Type B pancreatic cell (in vitro differentiated cells): Measurements from ENCODE around the gene HMG20B. TPM values are rescaled to one million over a fixed set of nuclear protein-coding genes. Genes with fewer than 3 reads are reported as not detected.

ENCODE experiments used
- DNase-seq: peaks from one replicate; pipeline ENCODE4 v3.0.0; 2021; ENCODE audit warnings: mixed read lengths; ENCODE audit not compliant: unreplicated experiment; ENCODE audit errors: extremely low spot score
- H3K27ac Mint-ChIP-seq: 2 replicates; pipeline ENCODE4 v1.8.0; 2021; ENCODE audit warnings: mild to moderate bottlenecking, mixed read lengths
- H3K27me3 Mint-ChIP-seq: 2 replicates; pipeline ENCODE4 v1.8.0; 2021; ENCODE audit warnings: mixed read lengths
- H3K36me3 Mint-ChIP-seq: 2 replicates; pipeline ENCODE4 v1.8.0; 2021; ENCODE audit warnings: mixed read lengths
- H3K4me1 Mint-ChIP-seq: one replicate; pipeline ENCODE4 v1.8.0; 2021; ENCODE audit warnings: mixed read lengths; ENCODE audit not compliant: unreplicated experiment
- H3K4me3 Mint-ChIP-seq: 2 replicates; pipeline ENCODE4 v1.8.0; 2021; ENCODE audit warnings: mild to moderate bottlenecking, mixed read lengths
- H3K9me3 Mint-ChIP-seq: 2 replicates; pipeline ENCODE4 v1.8.0; 2021; ENCODE audit warnings: mixed read lengths
- total RNA-seq: library from RNA; stranded (reverse); gene quantifications from 2 replicates; pipeline ENCODE4 v1.2.1, GENCODE V29; 2021; ENCODE audit warnings: low replicate concordance
- TF ChIP-seq, protein P1 (sequence below): fragments of 200-600 bp; sonication (generic); conservative IDR thresholded peaks from 2 replicates; pipeline ENCODE4 v1.5.0; 2021; ENCODE audit warnings: antibody characterized with exemption, mild to moderate bottlenecking

The HMG20B gene
- total RNA-seq, 1 donor from 2014 or later, result 78.3 TPM

DNA sequence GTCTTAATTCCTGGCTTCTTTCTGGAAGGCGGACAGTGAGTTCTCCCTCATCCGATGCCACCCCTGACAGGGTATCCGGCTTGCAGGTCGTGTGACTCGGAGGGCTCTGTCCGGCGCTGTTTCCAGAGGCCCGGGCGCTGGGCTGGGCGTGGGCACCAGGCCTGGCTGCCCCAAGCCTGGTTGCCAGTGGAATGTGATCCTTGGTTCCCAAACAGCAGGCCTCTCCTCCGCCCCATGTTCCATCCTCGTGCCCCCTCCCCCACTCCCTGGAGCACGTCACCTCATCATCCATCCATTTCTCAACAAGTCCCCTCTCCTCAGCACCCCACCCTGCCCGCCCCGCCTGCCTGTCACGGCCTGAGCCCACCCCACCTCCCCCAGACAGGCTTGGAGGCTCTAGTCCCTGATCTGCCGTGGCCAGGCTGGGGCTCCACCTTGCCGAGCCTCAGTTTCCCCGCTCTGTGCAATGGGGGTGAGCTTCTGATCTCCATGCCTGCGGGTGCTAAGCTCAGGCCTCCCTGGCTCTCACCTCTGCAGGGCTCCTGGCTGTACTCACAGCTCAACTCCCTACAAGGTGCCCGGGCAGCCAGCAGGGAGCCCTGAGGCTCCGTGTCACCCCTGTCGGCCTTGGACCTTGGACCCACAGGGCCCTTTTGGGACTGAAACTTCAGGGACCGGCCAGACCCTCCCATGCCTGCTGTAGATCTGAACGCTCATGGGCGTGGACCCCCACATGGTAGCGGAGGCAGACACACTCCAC lies 31.7 kb downstream of the HMG20B start:
- Mint-ChIP-seq H3K36me3 (no peaks in the 10 kb centered on the region), H3K4me1 (peaks cover 7% of the 10 kb centered on the region), H3K9me3 (no peaks in the 10 kb centered on the region), H3K4me3 (no peak overlapping the region), H3K27me3 (peaks cover 14% of the 10 kb centered on the region), H3K27ac (no peak overlapping the region)
- TF ChIP-seq, protein P1, sequence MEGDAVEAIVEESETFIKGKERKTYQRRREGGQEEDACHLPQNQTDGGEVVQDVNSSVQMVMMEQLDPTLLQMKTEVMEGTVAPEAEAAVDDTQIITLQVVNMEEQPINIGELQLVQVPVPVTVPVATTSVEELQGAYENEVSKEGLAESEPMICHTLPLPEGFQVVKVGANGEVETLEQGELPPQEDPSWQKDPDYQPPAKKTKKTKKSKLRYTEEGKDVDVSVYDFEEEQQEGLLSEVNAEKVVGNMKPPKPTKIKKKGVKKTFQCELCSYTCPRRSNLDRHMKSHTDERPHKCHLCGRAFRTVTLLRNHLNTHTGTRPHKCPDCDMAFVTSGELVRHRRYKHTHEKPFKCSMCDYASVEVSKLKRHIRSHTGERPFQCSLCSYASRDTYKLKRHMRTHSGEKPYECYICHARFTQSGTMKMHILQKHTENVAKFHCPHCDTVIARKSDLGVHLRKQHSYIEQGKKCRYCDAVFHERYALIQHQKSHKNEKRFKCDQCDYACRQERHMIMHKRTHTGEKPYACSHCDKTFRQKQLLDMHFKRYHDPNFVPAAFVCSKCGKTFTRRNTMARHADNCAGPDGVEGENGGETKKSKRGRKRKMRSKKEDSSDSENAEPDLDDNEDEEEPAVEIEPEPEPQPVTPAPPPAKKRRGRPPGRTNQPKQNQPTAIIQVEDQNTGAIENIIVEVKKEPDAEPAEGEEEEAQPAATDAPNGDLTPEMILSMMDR, result no peak
- DNase-seq, result no peak

DNA sequence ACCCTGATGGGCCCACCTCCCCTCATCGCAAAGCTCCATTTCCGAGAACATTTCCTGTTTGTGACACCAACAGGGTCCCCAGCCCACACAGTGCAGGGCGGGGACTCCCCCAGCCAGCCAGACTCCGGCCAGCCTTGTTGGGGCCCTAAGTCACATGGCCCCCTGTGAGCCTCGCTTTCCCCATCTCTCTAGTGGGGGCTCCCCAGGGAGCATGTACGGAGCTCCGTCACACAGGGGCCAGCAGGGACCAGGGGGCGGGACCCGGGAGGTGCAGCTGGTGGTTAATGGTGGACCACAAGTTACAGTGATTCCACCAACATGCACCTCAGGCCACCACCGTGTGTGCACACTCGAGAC lies 32.2 kb downstream of the HMG20B start:
- H3K4me1 Mint-ChIP-seq, result peaks cover 7% of the 10 kb centered on the region
- no peak for DNase-seq
- no peaks in the 10 kb centered on the region for H3K36me3 Mint-ChIP-seq
- no peak overlapping the region for H3K27ac Mint-ChIP-seq
- TF ChIP-seq, protein P1, result no peak
- no peak overlapping the region for H3K4me3 Mint-ChIP-seq
- peaks cover 14% of the 10 kb centered on the region for H3K27me3 Mint-ChIP-seq
- no peaks in the 10 kb centered on the region for H3K9me3 Mint-ChIP-seq

DNA sequence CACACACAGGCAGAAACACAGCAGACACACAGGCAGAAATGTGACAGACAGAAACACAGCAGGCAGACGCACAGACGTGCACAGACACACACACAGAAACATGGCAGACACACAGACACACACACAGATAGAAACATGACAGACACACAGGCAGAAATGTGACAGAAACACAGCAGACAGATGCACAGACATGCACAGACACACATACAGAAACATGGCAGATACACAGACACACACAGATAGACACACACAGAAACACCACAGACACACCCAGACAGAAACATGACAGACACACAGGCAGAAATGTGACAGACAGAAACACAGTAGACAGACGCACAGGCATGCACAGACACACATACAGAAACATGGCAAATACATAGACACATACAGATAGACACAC lies 32.6 kb downstream of the HMG20B start:
- H3K27me3 Mint-ChIP-seq, result peaks cover 14% of the 10 kb centered on the region
- no peaks in the 10 kb centered on the region for H3K9me3 Mint-ChIP-seq
- H3K36me3 Mint-ChIP-seq, result no peaks in the 10 kb centered on the region
- TF ChIP-seq, protein P1, result no peak
- no peak for DNase-seq
- peaks cover 7% of the 10 kb centered on the region for H3K4me1 Mint-ChIP-seq
- H3K4me3 Mint-ChIP-seq, result no peak overlapping the region
- no peak overlapping the region for H3K27ac Mint-ChIP-seq

DNA sequence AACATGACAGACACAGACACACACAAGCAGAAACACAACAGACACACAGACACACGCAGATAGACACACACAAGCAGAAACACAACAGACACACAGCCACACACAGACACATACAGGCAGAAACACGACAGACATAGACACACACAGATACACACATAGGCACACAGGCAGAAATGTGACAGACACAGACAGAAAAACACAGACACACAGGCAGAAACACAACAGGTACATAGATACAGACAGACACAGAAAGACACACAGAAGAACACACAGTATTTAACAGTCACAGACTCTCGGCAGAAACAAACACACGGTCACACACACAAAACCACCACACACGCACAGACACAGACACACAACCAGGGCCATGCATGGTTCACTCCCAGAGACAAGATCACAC lies 33.0 kb downstream of the HMG20B start:
- Mint-ChIP-seq H3K36me3 (no peaks in the 10 kb centered on the region), H3K4me1 (peaks cover 7% of the 10 kb centered on the region), H3K4me3 (no peak overlapping the region)

DNA sequence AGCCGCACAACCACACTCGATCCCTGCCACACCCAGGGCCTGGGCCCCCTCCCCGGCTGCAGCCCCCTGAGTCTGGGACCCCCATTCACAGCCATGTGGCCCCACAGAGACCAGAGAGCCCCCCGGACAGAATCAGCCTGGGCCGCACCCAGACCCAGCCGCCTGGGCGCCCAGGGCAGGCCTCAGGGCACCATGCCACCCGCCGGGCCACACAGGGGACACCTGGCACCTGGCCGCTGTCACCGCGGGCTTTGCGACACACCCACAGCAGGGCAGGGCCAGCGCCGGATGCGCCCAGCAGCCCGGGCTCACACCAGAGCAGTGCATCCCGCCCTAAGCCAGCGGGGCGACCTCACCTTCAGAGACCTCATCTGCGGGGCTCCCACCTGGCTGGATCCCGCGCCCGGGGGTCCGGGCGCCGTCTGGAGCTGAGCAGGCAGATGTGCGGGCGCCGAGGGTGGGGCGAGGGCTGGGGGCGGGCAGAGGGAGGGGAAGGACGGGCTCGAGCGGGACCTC lies 33.5 kb downstream of the HMG20B start:
- no peak overlapping the region for H3K4me3 Mint-ChIP-seq
- H3K27me3 Mint-ChIP-seq, result peaks cover 14% of the 10 kb centered on the region
- no peaks in the 10 kb centered on the region for H3K36me3 Mint-ChIP-seq
- no peak for DNase-seq
- TF ChIP-seq, protein P1, result no peak
- peaks cover 7% of the 10 kb centered on the region for H3K4me1 Mint-ChIP-seq
- no peaks in the 10 kb centered on the region for H3K9me3 Mint-ChIP-seq
- no peak overlapping the region for H3K27ac Mint-ChIP-seq

More for the DNA sequence above, 33.0 kb downstream of the HMG20B start:
- TF ChIP-seq, protein P1, result no peak
- Mint-ChIP-seq H3K27me3 (peaks cover 14% of the 10 kb centered on the region), H3K27ac (no peak overlapping the region), H3K9me3 (no peaks in the 10 kb centered on the region)
- no peak for DNase-seq
